GM12874 (cell line): ENCODE data around the gene RNASE12.

Source experiments
- CTCF ChIP-seq: IDR thresholded peaks from 2 replicates; pipeline ENCODE4 v1.5.1; 2011; ENCODE audit warnings: low read depth, mild to moderate bottlenecking, control low read depth, low read length, moderate library complexity; ENCODE audit not compliant: insufficient read depth

The RNASE12 gene

GRCh38 chr14:20618271-20618749 is 27.1 kb upstream of the RNASE12 start:
- no peak for TF ChIP-seq CTCF

GRCh38 chr14:20617138-20618003 is 26.2 kb upstream of the RNASE12 start:
- TF ChIP-seq CTCF = no peak

- no peak for TF ChIP-seq CTCF
Observed at GRCh38 chr14:20615996-20616395, 24.8 kb upstream of the RNASE12 start.

- TF ChIP-seq CTCF = no peak
Observed at GRCh38 chr14:20614038-20614840, 23.1 kb upstream of the RNASE12 start.

- TF ChIP-seq CTCF = peak; percentile 43
Observed at GRCh38 chr14:20613094-20614037, 22.2 kb upstream of the RNASE12 start.

- TF ChIP-seq CTCF = no peak
Observed at GRCh38 chr14:20612403-20612802, 21.2 kb upstream of the RNASE12 start.
